ENCODE measurements around the gene MGAT4C.

MGAT4C gene

GRCh38 chr12:86249851-86250250 is 6.3 kb downstream of the MGAT4C start:
- no peak overlapping the region for H3K27ac ChIP-seq

GRCh38 chr12:86249276-86249675 is 6.9 kb downstream of the MGAT4C start:
- TF ChIP-seq CTCF (conservative IDR thresholded peaks at IDR 0.05) = no peak
- H3K27ac ChIP-seq = no peak overlapping the region

More at GRCh38 chr12:86249851-86250250, 6.3 kb downstream of the MGAT4C start:
- TF ChIP-seq CTCF (conservative IDR thresholded peaks at IDR 0.05) = no peak

- H3K27ac ChIP-seq = no peak overlapping the region
Measured at GRCh38 chr12:86247871-86248270, 8.3 kb downstream of the MGAT4C start.

GRCh38 chr12:86241600-86241999 is 14.6 kb downstream of the MGAT4C start:
- no peak for TF ChIP-seq CTCF (conservative IDR thresholded peaks at IDR 0.05)
- no peak overlapping the region for H3K27ac ChIP-seq

More at GRCh38 chr12:86247871-86248270, 8.3 kb downstream of the MGAT4C start:
- TF ChIP-seq CTCF (conservative IDR thresholded peaks at IDR 0.05) = no peak

- no peak for TF ChIP-seq CTCF (conservative IDR thresholded peaks at IDR 0.05)
Measured at GRCh38 chr12:86234316-86234855, 21.8 kb downstream of the MGAT4C start.

GRCh38 chr12:86233126-86233525 is 23.1 kb downstream of the MGAT4C start:
- TF ChIP-seq CTCF (conservative IDR thresholded peaks at IDR 0.05) = no peak

More at GRCh38 chr12:86234316-86234855, 21.8 kb downstream of the MGAT4C start:
- H3K27ac ChIP-seq = no peak overlapping the region

GRCh38 chr12:86230516-86231146 is 25.6 kb downstream of the MGAT4C start:
- H3K27ac ChIP-seq = no peak overlapping the region
- no peak for TF ChIP-seq CTCF (conservative IDR thresholded peaks at IDR 0.05)

More at GRCh38 chr12:86233126-86233525, 23.1 kb downstream of the MGAT4C start:
- H3K27ac ChIP-seq = no peak overlapping the region

Data from VCaP (cell line).